Right renal pelvis (tissue), 4 donors: ENCODE data around the gene CSMD2. TPM values are rescaled to one million over a fixed set of nuclear protein-coding genes. Genes with fewer than 3 reads are reported as not detected.

ENCODE experiments used
- DNase-seq, 4 donors: peaks; one replicate each; pipeline ENCODE4 v3.0.0-alpha.2; 2013; ENCODE audit warnings: low read depth in 4 of 4, low spot score in 3 of 4, missing footprints in 1 of 4
- polyA plus RNA-seq, 4 donors: library from polyadenylated mRNA; unstranded; fragments of 120-200 nt; gene quantifications; one replicate each; pipeline ENCODE4 v1.2.1, GENCODE V29; 2013; ENCODE audit not compliant: insufficient read length in 4 of 4

The CSMD2 gene
- polyA plus RNA-seq, 4 donors = 0.83 to 1.3 (median 1.2) TPM

GRCh38 chr1:34162852-34163766 lies 1.9 kb downstream of the CSMD2 start:
- DNase-seq = peak in 3 of 4 donors; percentile 28 to 44 (median 33)

GRCh38 chr1:34156739-34157138 lies 8.3 kb downstream of the CSMD2 start:
- no peak for DNase-seq

- DNase-seq = no peak
Measured at GRCh38 chr1:34155860-34156259, 9.2 kb downstream of the CSMD2 start.

- DNase-seq = no peak
Measured at GRCh38 chr1:34153246-34153645, 11.8 kb downstream of the CSMD2 start.

- no peak for DNase-seq
Measured at GRCh38 chr1:34149501-34149900, 15.5 kb downstream of the CSMD2 start.

- no peak for DNase-seq
Measured at GRCh38 chr1:34147301-34147700, 17.7 kb downstream of the CSMD2 start.

GRCh38 chr1:34144766-34145165 lies 20.3 kb downstream of the CSMD2 start:
- no peak for DNase-seq

- DNase-seq = no peak
Measured at GRCh38 chr1:34143975-34144374, 21.1 kb downstream of the CSMD2 start.

GRCh38 chr1:34140011-34140676 lies 24.9 kb downstream of the CSMD2 start:
- no peak for DNase-seq

GRCh38 chr1:34137411-34137810 lies 27.6 kb downstream of the CSMD2 start:
- DNase-seq = no peak

GRCh38 chr1:34132161-34132420 lies 32.9 kb downstream of the CSMD2 start:
- DNase-seq = no peak

- no peak for DNase-seq
Measured at GRCh38 chr1:34131396-34132160, 33.5 kb downstream of the CSMD2 start.

- DNase-seq = no peak
Measured at GRCh38 chr1:34130306-34130705, 34.7 kb downstream of the CSMD2 start.

GRCh38 chr1:34129630-34130029 lies 35.4 kb downstream of the CSMD2 start:
- DNase-seq = no peak

GRCh38 chr1:34128186-34128889 lies 36.7 kb downstream of the CSMD2 start:
- DNase-seq = no peak

- DNase-seq = no peak
Measured at GRCh38 chr1:34127006-34128000, 37.7 kb downstream of the CSMD2 start.

GRCh38 chr1:34126486-34126885 lies 38.5 kb downstream of the CSMD2 start:
- DNase-seq = no peak

GRCh38 chr1:34125721-34126380 lies 39.2 kb downstream of the CSMD2 start:
- DNase-seq = no peak
